Sigmoid colon (tissue), 7 donors: ENCODE data around the gene LRP6. TPM values are rescaled to one million over a fixed set of nuclear protein-coding genes. Genes with fewer than 3 reads are reported as not detected.
A peak's percentile ranks its signal among the peaks of the same experiment; 100 is the strongest.
"Not testable (repeated sequence)": the region's sequence is repeated elsewhere in the genome, so short reads cannot be mapped to it uniquely, and the experiment has no call there.

Source experiments
- DNase-seq: peaks from one replicate; pipeline ENCODE4 v3.0.0-alpha.2; 2019
- H3K27ac ChIP-seq, 4 donors: fragments of 200-600 bp; sonication (generic); one replicate each; pipeline ENCODE4 v1.5.1; 2016 to 2019; ENCODE audit warnings: mild to moderate bottlenecking in 1 of 4
- H3K27me3 ChIP-seq, 3 donors: fragments of 200-600 bp; sonication (generic); one replicate each; pipeline ENCODE4 v1.5.1; 2019; ENCODE audit warnings: mild to moderate bottlenecking in 1 of 3
- H3K36me3 ChIP-seq, 4 donors: fragments of 200-600 bp; sonication (generic); one replicate each; pipeline ENCODE4 v1.5.1; 2016 to 2019
- H3K4me1 ChIP-seq, 4 donors: fragments of 200-600 bp; sonication (generic); one replicate each; pipeline ENCODE4 v1.5.1; 2017 to 2019
- H3K4me3 ChIP-seq, 4 donors: fragments of 200-600 bp; sonication (generic); one replicate each; pipeline ENCODE4 v1.5.1; 2017 to 2019; ENCODE audit warnings: mild to moderate bottlenecking in 2 of 4, moderate library complexity in 1 of 4
- H3K9me3 ChIP-seq, 4 donors: fragments of 200-600 bp in 3 of 4; sonication (generic) in 3 of 4; one replicate each; pipeline versions ENCODE4 v1.5.1 to v1.6.1; 2013 to 2019
- CTCF ChIP-seq, 4 experiments: fragments of 450-650 bp in 3 of 4; fragments of 200-600 bp in 1 of 4; IDR thresholded peaks; one replicate each; pipeline ENCODE4 v1.5.1; 2016 to 2019; ENCODE audit warnings: antibody characterized with exemption in 4 of 4, mild to moderate bottlenecking in 3 of 4, moderate library complexity in 2 of 4
- EP300 ChIP-seq, 4 donors: sonication (generic); formaldehyde crosslinking; IDR thresholded peaks; one replicate each; pipeline ENCODE4 v1.6.1; 2017; ENCODE audit warnings: antibody characterized with exemption in 4 of 4
- POLR2A ChIP-seq, 2 donors: fragments of 450-650 bp; IDR thresholded peaks; one replicate each; pipeline ENCODE4 v1.6.1; 2016; ENCODE audit warnings: antibody characterized with exemption in 2 of 2, mild to moderate bottlenecking in 2 of 2, moderate library complexity in 2 of 2
- POLR2AphosphoS5 ChIP-seq, 4 donors: sonication (generic); formaldehyde crosslinking; IDR thresholded peaks; one replicate each; pipeline ENCODE4 v1.6.1; 2017; ENCODE audit warnings: antibody characterized with exemption in 4 of 4
- WGBS, 2 donors: extraction: QIAGEN DNeasy Blood & Tissue Kit; methylation state at CpG; one replicate each; pipeline ENCODE4 v1.1.7; 2013; 5-methylcytosine and 5-hydroxymethylcytosine counted together
- intact Hi-C: fragments of 100-400 bp; cut with DNase I; formaldehyde crosslinking; loops from one replicate; pipeline ENCODE4 v1.15.1; 2023
- polyA plus RNA-seq, 3 donors: library from polyadenylated mRNA; stranded (reverse); fragments of 200-250 nt; gene quantifications; one replicate each; pipeline ENCODE4 v1.2.3, GENCODE V29; 2013
- total RNA-seq, 4 donors: library from RNA; depleted of rRNA; stranded (reverse); fragments of >200 nt; gene quantifications; one replicate each; pipeline ENCODE4 v1.1.0, GENCODE V29; 2016
- donor health status: healthy with polysubstance abuse.
- donor health status: Bipolar disorder and iron deficiency.
- donor health status: healthy.

Gene LRP6
- total RNA-seq (10 to 100 TPM; 36.0 to 55.1 (median 41.6) TPM), polyA plus RNA-seq (1 to 10 TPM; 1.8 to 7.2 (median 4.8) TPM)

GRCh38 chr12:12266873-12267741 is at the start of gene LRP6:
Gene LRP6, minus strand, starts transcription at chr12:12267044. Its CDS starts 309 bp downstream, at chr12:12266735.
- DNase-seq = peak; percentile 95
- Histone ChIP-seq H3K4me1 (peaks cover 0 to 24% (median 13%) of the 10 kb centered on the region in 4 donors), H3K4me3 (peak within 1 kb of the TSS; percentile 63 to 81 (median 72)), H3K27me3 (no peaks in the 10 kb centered on the region), H3K36me3 (no peaks in the 10 kb centered on the region), H3K27ac (peak within 1 kb of the TSS; percentile 95 to 99 (median 97)), H3K9me3 (no peaks in the 10 kb centered on the region)
- peak; percentile 28 to 48 for TF ChIP-seq POLR2A (IDR thresholded peaks at IDR 0.05)
- TF ChIP-seq POLR2AphosphoS5 (IDR thresholded peaks at IDR 0.05) = peak; percentile 82 to 95 (median 92)
- TF ChIP-seq CTCF (IDR thresholded peaks at IDR 0.05) = no peak
- peak in 1 of 4 donors; percentile 49 for TF ChIP-seq EP300 (IDR thresholded peaks at IDR 0.05)
- WGBS, 2 donors = 0 to 1% methylated on average over 92 of the region's 92 CpGs
- intact Hi-C loops = loop anchor here (5.0 to 10.0 kb wide), 4 partner anchors 65 to 222 kb away; no protein-coding TSS in a partner anchor

- TF ChIP-seq CTCF (IDR thresholded peaks at IDR 0.05) (no peak), EP300 (IDR thresholded peaks at IDR 0.05) (no peak), POLR2A (IDR thresholded peaks at IDR 0.05) (no peak), POLR2AphosphoS5 (IDR thresholded peaks at IDR 0.05) (no peak)
- no peaks in the 10 kb centered on the region for H3K27me3 ChIP-seq
- no peak for DNase-seq
- peaks cover 0 to 18% (median 15%) of the 10 kb centered on the region in 4 donors for H3K4me1 ChIP-seq
- H3K9me3 ChIP-seq = no peaks in the 10 kb centered on the region
- no peak overlapping the region for H3K27ac ChIP-seq
- H3K4me3 ChIP-seq = no peak overlapping the region
- intact Hi-C loops = no loop called here
- H3K36me3 ChIP-seq = no peaks in the 10 kb centered on the region
Measured at GRCh38 chr12:12315838-12316237, 49.0 kb upstream of the LRP6 start.

GRCh38 chr12:12310695-12311094 is 43.9 kb upstream of the LRP6 start:
- H3K36me3 ChIP-seq, DNase-seq, H3K9me3 ChIP-seq, H3K4me3 ChIP-seq, H3K4me1 ChIP-seq, intact Hi-C loops, H3K27me3 ChIP-seq, H3K27ac ChIP-seq: not testable (repeated sequence)
- WGBS, 2 donors = 83 to 91% methylated on average over 10 of the region's 10 CpGs

- TF ChIP-seq EP300 (IDR thresholded peaks at IDR 0.05) (no peak), CTCF (IDR thresholded peaks at IDR 0.05) (no peak), POLR2AphosphoS5 (IDR thresholded peaks at IDR 0.05) (no peak), POLR2A (IDR thresholded peaks at IDR 0.05) (no peak)
- no peak overlapping the region for H3K4me3 ChIP-seq
- intact Hi-C loops = no loop called here
- no peaks in the 10 kb centered on the region for H3K9me3 ChIP-seq
- H3K27ac ChIP-seq = no peak overlapping the region
- H3K36me3 ChIP-seq = no peaks in the 10 kb centered on the region
- WGBS, 2 donors = 79 to 90% methylated on average over 7 of the region's 7 CpGs
- DNase-seq = no peak
- H3K27me3 ChIP-seq = no peaks in the 10 kb centered on the region
- no peaks in the 10 kb centered on the region for H3K4me1 ChIP-seq
Measured at GRCh38 chr12:12305568-12306300, 38.9 kb upstream of the LRP6 start.

- no peak overlapping the region for H3K27ac ChIP-seq
- H3K36me3 ChIP-seq = no peaks in the 10 kb centered on the region
- TF ChIP-seq POLR2A (IDR thresholded peaks at IDR 0.05) (no peak), CTCF (IDR thresholded peaks at IDR 0.05) (no peak), POLR2AphosphoS5 (IDR thresholded peaks at IDR 0.05) (no peak), EP300 (IDR thresholded peaks at IDR 0.05) (no peak)
- no peaks in the 10 kb centered on the region for H3K4me1 ChIP-seq
- H3K9me3 ChIP-seq = no peaks in the 10 kb centered on the region
- WGBS, 2 donors = 97 to 99% methylated on average over 2 of the region's 2 CpGs
- no peak for DNase-seq
- no peaks in the 10 kb centered on the region for H3K27me3 ChIP-seq
- H3K4me3 ChIP-seq = no peak overlapping the region
- intact Hi-C loops = no loop called here
Measured at GRCh38 chr12:12302976-12303375, 36.1 kb upstream of the LRP6 start.
